ENCODE data around the gene SLC25A28.

SLC25A28 gene, protein sequence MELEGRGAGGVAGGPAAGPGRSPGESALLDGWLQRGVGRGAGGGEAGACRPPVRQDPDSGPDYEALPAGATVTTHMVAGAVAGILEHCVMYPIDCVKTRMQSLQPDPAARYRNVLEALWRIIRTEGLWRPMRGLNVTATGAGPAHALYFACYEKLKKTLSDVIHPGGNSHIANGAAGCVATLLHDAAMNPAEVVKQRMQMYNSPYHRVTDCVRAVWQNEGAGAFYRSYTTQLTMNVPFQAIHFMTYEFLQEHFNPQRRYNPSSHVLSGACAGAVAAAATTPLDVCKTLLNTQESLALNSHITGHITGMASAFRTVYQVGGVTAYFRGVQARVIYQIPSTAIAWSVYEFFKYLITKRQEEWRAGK

DNA sequence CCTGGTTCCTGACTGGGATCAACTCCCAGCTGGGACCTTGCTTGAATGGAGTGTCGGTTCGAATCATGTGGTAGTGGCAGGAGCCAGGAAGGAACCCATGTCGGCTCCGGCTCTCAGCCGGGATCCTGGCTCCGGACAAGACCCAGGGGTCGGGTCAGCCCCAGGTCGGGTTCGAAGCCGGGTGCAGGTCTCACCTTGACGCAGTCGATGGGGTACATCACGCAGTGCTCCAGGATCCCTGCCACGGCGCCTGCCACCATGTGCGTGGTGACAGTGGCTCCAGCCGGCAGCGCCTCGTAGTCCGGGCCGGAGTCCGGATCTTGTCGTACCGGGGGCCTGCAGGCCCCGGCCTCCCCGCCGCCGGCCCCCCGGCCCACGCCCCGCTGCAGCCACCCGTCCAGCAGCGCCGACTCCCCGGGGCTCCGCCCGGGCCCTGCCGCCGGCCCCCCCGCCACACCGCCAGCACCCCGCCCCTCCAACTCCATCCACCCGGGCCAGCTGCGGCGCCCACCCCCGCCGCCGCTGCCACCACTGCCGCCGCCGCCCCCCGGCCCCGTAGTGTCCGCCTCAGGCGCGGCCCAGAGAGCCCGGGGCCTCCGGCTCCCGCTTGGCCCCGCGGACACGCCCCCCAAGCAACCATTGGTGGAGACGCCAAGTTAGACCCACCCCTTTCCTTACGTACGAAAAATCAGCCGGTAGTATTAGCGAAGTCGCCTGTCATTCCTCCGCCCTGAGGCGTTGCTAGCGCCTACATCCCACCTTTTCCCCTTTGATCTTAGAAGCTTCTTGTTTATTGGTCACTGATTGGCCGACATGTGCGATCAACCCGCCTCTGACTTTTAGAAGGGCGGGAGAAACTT lies at the start of gene SLC25A28:
Gene SLC25A28, minus strand, starts transcription at position 589 of the 860 bp plus-strand sequence. Its CDS starts 104 bp downstream, at position 485.
- DNase-seq (ENCODE audit: low spot score), result peak; percentile 95

DNA sequence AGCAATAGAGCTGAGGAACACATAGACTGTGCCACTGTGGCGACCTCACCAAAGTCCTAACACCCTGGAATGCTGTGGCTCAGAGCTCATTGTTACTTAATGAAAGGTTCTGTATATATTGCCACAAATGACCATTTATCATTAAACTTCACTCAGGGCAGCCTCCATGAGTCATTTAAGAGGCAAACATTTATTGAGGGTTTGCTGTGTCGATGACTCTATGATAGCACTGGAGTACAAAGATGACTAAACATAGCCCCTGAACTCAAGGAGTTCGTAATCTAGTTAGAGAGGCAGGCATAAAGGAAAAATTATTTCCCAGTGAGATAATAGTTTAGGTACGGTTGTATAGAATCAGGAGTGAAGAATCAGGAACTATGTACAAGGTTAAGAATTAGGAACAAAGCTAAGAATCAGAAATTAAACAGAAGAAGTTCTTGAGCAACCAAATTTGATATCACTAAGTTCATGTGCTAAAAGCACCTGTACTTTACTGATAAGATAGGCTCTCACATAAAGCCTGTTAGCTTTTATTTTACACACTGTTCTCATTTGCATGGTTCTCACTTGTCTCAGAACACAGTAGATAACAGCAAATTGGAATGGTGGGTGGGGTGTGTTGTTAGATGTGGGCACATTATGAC lies 47.0 kb upstream of the SLC25A28 start:
- peak; percentile 59 for DNase-seq (ENCODE audit: low spot score)

DNA sequence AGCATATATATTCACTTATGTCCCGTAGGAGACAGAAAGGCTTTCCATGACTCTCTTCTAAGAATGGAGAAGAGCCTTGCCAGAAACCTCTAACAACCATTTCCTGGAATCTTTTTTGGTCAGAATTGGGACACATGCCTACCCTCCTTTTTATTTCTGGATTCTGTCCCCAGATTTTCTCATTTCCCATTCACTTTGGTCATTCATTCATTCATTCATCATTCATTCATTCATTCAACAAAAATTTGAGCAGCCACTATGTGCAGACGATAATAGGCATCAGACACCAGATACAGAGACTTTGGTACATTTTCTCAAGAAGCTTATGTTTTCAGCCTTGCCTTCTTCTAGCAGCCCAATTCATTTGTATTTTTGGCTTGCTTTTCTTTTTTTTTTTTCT lies 45.1 kb upstream of the SLC25A28 start:
- no peak for DNase-seq (ENCODE audit: low spot score)

DNA sequence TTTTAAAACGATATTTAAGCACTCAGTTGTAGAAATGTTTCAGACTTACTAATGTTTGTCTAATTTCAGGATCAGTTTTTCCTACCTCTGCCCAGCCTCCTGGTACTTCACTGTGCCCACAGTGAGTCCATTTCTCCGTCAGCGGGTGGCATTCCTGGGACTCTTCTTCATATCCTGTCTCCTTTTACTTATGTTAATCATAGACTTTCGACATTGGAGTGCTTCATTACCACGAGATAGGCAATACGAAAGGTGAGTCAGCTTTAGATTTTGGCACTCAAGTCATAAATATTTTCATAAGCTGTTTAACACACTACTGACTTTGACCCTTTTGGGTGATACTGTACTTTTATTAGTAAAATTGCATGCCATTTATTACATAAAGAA lies 41.1 kb upstream of the SLC25A28 start:
- DNase-seq (ENCODE audit: low spot score), result peak; percentile 77

DNA sequence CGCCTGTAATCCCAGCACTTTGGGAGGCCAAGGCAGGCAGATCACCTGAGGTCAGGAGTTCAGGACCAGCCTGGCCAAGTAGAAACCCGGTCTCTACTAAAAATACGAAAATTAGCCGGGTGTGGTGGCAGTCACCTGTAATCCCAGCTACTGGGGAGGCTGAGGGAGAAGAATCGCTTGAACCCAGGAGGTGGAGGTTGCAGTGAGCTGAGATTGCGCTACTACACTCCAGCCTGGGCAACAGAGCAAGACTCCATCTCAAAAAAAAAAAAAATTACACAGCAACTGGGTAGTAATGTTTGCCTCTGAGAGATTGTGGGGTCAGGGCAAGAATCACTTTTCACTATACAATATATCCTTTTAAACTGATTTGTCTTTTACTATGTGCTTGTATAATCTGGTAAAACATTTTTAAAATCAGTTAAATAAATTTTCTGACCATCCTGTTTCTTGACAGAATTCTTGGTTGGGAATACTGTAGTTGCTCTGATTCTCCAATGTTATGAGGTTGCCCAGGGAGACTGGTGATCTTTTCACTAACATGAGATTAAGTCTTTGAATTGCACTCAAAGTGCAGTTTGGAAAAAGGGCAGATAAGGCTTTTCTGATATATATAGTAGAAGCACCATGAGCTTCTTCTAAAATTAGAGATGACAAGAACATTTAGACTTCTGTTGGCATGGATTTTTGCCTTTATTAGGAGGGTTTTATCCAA lies 40.6 kb upstream of the SLC25A28 start:
- no peak for DNase-seq (ENCODE audit: low spot score)

DNA sequence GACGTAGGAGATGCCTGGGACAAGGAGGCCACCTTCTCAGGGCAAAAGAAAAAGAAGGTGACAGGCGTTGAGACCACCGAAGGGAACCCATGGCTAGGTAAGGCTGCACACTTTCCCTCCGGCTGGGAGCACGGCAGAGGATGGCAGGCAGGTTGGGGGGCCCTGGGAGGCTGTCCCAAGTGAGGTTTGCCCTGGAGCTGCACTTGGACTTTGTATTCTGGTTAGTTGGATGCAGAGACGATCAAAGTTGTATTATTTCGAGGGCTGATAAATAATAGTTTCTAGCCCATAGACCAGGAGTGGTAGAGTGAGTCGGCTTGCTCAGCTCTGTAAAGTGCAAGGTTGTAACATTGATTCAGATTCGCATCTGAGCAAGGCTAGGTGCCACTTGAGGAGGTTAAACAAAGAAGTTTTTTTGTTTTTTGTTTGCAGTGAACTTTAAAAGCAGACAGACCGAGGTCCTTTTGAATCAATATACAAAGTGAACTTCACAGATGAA lies 39.7 kb upstream of the SLC25A28 start:
- DNase-seq (ENCODE audit: low spot score), result peak; percentile 16

DNA sequence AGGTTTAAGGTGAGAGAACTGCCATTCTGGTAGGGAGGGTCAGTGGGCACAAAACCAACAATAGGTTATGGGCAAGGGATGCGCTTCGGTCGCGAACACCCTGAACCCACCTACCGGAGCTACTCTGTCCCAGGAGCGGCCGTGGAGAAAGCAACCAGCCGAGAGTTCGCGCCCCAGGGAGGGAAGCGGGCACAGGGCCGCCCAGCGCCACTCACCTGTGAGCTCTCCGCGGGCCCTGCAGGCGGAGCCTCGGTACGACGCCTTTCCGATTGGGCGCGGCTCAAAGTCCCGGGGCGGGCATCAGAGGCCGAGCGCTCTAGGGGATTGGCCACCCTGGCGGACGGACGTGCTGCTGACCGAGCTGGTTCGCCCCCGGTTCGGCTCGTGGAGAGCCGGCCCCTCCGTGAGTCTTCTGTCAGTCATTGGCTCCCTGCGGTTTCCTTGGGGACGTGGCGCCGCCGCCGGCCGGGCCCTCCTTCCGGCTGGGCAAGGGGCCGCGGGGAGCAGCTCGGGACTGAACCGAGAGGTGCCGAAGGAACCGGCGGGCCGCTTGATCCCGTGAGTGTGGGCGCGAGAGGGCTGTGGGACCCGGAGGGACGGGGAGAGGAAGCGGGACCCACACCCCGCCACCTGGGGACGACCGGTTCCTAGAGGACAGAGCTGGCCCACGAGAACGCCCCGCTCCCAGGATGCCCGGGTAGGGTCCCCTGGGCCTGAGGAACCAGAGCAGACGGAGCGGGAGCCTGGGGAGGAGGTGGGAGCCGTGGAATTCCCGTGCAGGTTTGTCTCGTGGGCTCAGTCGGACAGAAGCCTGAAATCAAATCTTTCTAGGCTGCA lies 39.0 kb upstream of the SLC25A28 start, which contains the start of gene ENTPD7:
Gene ENTPD7, plus strand, starts transcription at position 479 of the 837 bp plus-strand sequence. CDS start 448 bp downstream, outside the sequence.
- peak; percentile 99 for DNase-seq (ENCODE audit: low spot score)

DNA sequence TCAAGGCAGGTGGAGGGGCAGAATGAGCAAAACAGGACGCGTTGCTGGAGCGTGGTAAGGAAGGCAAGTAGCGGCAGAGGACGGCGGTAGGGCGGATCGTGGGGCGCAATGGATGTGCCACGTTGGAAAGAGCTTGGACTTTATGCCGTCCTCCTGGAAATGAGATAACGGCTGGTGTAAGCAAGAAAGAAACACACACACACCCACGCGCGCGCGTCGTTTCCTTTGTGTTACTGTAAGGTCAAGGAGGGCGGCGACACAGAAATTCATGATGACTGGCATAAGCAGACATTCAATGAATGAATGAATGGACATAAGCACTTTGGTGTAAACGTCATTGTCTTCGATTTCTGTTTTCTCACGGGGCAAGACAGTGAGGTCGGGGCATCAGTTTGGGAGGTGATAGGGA lies 38.4 kb upstream of the SLC25A28 start:
- peak; percentile 12 for DNase-seq (ENCODE audit: low spot score)

DNA sequence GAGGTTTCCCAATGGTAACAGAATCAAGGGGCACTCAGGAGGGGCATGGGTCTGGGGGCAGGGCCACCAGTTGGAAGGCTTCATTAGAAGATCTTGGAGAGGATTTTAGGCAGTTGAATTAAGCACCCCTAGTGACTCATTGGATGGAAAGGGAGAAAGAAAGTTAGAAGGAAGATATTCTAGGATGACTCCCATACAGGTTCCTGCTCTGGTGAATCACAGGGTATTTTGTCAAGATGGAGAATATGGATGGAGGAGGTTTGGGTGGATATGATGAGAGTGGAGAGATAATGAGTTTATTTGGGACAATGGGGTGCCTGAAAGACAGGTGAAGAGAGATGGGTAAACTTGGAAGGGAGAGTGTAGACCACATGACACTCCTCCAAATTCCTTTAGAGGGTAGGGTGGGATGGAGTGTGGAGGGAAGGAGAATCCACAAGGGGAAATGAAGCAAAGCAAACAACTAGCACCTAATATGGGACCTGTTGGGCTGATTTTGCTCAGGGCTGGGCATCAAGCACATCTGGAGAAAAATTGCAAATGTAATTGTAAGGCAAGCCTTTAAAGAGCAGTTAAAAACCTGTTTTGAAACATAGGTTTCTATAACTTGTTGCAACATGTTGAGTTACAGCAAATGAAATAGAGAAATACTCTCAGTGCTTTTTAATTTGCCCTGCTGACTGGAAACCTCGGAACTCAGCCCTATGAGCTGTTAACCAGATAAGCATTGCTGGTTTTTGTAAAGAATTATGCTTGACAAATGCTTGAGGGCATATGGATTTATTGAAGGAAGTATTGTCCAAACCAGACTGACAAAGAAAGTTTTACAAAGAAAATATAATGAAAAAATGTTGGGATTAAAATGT lies 36.2 kb upstream of the SLC25A28 start:
- DNase-seq (ENCODE audit: low spot score), result no peak

DNA sequence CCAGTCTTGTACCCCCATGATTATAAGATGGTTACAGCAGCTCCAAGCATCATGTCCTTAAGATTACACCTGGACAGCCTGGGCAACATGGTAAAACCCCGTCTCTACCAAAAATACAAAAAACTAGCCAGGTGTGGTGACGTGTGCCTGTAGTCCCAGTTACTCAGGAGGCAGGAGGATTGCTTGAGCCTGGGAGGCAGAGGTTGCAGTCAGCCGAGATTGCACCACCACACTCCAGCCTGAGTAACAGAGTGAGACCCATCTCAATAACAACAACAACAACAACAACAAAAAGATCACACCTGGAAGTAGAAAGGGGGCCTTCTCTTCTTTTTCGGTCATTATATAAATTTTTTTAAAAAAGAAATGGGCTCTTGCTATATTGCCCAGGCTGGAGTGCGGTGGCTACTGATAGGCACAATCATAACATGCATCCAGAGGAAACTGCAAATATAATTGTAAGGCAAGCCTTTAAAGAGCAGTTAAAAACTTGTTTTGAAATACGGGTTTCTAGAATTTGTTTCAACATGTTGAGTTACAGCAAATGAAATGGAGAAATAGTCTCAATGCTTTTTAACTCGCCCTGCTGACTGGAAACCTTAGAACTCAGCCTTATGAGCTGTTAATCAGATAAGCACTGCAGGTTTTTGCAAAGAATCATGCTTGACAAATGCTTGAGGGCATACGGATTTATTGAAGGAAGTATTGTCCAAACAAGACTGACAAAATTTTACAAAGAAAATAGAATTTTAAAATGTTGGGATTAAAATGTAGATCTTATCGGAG lies 34.3 kb upstream of the SLC25A28 start:
- no peak for DNase-seq (ENCODE audit: low spot score)

DNA sequence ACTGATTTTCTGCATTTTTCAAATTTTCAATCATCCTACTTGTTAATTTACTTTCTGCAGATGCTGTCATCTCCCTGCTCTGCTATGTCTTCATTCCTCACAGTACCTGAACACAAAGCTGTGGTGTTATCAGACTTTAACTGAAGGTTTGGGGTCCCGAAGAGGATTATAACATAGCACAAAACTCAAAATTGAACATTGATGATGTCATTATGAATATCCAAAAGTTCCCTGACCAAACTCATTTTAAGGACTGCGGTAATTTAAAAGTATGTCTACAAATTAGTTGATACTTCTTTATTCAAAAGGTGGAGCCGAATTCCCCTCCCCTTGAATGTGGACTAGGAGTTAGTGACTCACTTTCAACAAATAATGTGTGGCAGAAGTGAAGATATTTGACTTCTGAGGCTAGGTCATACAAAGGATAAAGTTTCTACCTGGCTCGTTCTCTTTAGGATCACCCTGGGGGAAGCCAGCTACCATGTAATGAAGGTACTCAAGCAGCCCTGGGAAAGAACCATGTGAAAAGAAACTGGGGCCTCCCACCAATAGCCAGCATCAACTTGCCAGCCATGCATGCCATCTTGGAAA lies 32.7 kb upstream of the SLC25A28 start:
- no peak for DNase-seq (ENCODE audit: low spot score)

DNA sequence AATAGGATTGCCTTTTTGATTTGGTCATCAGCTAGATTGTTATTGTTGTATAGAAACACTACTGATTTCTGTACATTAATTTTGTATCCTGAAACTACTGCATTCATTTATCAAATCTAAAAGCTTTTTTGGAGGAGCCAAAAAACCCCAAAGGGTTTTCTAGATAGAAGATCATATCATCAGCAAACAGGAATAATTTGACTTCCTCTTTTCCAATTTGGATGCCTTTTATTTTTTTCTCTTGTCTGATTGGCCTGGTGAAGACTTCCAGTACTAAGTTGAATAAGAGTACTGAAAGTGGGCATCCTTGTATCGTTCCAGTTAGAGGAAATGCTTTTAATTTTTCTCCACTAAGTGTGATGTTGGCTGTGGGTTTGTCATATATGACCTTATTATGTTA lies 28.5 kb upstream of the SLC25A28 start:
- DNase-seq (ENCODE audit: low spot score), result no peak

DNA sequence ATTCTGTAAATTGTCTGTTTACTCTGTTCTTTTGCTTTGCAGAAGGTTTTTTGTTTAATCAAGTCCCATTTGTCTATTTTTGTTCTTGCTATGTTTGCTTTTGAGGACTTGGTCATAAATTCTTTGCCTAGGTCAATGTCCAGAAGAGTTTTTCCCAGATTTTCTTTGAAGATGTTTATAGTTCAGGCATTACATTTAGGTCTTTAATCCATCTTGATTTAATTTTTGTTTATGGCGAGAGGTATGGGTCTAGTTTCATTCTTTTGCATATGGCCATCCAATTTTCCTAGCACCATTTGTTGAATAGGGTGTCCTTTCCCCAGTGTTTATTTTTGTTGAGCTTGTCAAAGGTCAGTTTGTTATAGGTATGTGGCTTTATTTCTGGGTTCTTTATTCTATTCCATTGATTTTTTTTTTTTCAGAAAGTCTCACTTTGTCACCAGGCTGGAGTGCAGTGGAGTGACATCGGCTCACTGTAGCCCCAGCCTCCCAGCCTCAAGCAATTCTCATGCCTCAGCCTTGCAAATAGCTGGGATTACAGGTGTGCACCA lies 27.4 kb upstream of the SLC25A28 start:
- DNase-seq (ENCODE audit: low spot score), result no peak

DNA sequence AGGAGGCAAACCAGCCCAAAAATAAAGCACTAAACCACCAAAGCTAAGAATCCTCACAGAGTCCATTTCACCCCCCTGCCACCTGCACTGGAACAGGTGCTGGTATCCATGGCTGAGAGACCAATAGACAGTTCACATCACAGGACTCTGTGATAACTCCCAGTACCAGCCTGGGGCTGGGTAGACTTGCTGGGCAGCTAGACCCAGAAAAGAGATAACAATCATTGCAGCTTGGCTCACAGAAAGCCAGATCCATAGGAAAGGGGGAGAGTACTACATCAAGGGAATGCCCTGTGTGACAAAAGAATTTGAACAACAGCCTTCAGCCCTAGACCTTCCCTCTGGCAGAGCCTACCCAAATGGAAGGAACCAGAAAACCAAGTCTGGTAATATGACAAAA lies 13.6 kb upstream of the SLC25A28 start:
- no peak for DNase-seq (ENCODE audit: low spot score)

DNA sequence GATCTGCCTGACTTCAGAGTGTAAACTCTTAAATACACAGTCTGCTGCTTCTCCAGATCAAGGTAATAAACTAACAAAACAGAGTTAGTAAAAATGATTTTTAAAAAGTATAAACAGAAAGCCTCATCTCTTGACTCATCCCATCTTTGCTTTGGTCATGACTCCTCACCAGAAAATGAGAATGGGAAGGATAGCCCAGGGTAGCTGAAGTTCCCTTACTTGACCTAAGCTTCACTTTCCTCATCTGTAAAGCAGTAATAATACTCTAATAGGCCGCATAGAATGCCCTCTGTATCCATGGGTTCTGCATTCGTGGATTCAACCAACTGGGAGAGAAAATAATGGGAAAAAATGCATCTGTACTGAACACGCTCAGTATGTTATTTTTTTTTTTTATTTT lies 11.3 kb upstream of the SLC25A28 start:
- peak; percentile 32 for DNase-seq (ENCODE audit: low spot score)

DNA sequence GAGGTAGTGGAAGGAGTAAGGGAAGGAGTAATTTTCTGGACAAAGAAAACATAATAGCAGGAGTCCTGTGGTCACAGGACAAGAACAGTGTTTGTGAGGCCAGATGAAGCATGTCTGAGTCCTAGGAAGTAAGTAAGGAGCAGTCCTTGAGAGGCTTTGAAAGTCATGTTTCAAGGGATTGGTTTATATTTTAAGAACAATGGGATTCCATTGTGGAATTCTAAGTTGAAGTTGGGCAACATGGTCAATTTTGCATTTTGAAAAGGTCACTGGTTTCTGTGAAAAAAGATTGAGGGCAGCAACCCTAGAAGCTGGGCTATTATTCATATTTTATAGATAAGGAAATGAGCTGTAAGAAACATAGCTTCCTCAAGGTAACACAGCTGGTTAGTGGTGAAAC lies 10.8 kb upstream of the SLC25A28 start:
- DNase-seq (ENCODE audit: low spot score), result no peak

DNA sequence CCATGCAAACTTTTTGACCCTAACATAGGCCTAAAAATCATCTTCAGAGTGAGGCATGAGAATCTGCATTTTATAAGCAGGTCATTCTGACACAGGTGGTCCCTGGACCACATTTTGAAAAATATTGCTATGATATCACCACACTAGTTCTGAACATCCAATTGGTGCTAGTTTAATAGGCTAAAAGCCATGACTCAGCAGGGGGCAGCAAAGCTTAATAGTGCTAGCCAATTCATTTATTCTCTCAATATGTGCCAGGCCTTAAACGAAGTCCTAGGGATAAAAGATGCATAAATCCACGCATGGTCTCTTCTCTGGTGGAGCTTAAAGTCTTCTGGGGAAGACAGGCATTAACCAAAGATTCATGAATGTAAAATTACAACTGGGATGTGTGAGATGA lies 10.2 kb upstream of the SLC25A28 start:
- peak; percentile 55 for DNase-seq (ENCODE audit: low spot score)

DNA sequence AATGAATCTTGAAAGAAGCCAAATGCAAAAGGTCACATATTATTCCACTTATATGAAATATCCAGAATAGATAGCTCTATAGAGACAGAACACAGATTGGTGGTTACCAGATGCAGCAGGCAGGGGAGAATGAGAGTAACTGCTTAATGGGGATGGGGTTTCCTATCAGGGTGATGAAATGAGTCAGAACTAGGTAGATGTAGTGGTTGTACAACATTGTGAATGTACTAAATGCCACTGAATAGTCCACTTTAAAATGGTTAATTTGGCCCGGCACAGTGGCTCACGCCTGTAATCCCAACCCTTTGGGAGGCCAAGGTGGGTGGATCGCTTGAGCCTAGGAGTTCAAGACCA lies 9.4 kb upstream of the SLC25A28 start:
- DNase-seq (ENCODE audit: low spot score), result no peak
